Nephron progenitor cell (in vitro differentiated cells): ENCODE data around the gene NR2F6.

Experiments used
- DNase-seq: peaks from one replicate; pipeline ENCODE4 v3.0.0; 2021
- H3K27ac Mint-ChIP-seq: 2 replicates; pipeline ENCODE4 v1.8.0; 2021; ENCODE audit warnings: mild to moderate bottlenecking, moderate library complexity, mixed read lengths
- H3K27me3 Mint-ChIP-seq: 2 replicates; pipeline ENCODE4 v1.8.0; 2021; ENCODE audit warnings: mild to moderate bottlenecking, low read depth, mixed read lengths; ENCODE audit not compliant: poor library complexity
- H3K36me3 Mint-ChIP-seq: 2 replicates; pipeline ENCODE4 v1.8.0; 2021; ENCODE audit warnings: low read depth, mixed read lengths
- H3K4me1 Mint-ChIP-seq: 2 replicates; pipeline ENCODE4 v1.8.0; 2021; ENCODE audit warnings: mixed read lengths
- H3K4me3 Mint-ChIP-seq: 2 replicates; pipeline ENCODE4 v1.8.0; 2021; ENCODE audit warnings: mild to moderate bottlenecking, moderate library complexity, mixed read lengths
- H3K9me3 Mint-ChIP-seq: 2 replicates; pipeline ENCODE4 v1.8.0; 2021; ENCODE audit warnings: mild to moderate bottlenecking, moderate library complexity, mixed read lengths
- TF ChIP-seq, protein P1 (sequence below): fragments of 200-600 bp; sonication (generic); IDR thresholded peaks from 2 replicates; pipeline ENCODE4 v1.5.0; 2021; ENCODE audit warnings: antibody characterized with exemption

NR2F6 gene

DNA sequence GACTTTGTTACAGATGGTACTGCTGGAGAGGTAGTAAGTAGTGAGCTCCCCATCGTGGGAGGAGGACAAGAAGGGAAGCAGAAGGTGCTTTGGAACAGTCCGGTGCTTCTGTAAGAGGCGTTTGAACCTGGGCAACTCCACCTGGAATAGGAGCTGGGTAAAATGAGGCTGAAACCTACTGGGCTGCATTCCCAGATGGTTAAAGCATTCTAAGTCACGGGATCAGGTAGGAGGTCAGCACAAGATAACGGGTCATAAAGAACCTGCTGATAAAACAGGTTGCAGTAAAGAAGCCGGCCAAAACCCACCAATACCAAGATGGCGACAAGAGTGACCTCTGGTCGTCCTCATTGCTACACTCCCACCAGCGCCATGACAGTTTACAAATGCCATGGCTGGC lies 41.0 kb upstream of the NR2F6 start:
- H3K4me1 Mint-ChIP-seq = peaks cover 9% of the 10 kb centered on the region
- no peaks in the 10 kb centered on the region for H3K9me3 Mint-ChIP-seq
- H3K4me3 Mint-ChIP-seq = no peak overlapping the region
- TF ChIP-seq, protein P1, sequence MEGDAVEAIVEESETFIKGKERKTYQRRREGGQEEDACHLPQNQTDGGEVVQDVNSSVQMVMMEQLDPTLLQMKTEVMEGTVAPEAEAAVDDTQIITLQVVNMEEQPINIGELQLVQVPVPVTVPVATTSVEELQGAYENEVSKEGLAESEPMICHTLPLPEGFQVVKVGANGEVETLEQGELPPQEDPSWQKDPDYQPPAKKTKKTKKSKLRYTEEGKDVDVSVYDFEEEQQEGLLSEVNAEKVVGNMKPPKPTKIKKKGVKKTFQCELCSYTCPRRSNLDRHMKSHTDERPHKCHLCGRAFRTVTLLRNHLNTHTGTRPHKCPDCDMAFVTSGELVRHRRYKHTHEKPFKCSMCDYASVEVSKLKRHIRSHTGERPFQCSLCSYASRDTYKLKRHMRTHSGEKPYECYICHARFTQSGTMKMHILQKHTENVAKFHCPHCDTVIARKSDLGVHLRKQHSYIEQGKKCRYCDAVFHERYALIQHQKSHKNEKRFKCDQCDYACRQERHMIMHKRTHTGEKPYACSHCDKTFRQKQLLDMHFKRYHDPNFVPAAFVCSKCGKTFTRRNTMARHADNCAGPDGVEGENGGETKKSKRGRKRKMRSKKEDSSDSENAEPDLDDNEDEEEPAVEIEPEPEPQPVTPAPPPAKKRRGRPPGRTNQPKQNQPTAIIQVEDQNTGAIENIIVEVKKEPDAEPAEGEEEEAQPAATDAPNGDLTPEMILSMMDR = no peak
- no peak for DNase-seq
- H3K27ac Mint-ChIP-seq = no peak overlapping the region
- H3K27me3 Mint-ChIP-seq = peaks cover 36% of the 10 kb centered on the region
- H3K36me3 Mint-ChIP-seq = no peaks in the 10 kb centered on the region

DNA sequence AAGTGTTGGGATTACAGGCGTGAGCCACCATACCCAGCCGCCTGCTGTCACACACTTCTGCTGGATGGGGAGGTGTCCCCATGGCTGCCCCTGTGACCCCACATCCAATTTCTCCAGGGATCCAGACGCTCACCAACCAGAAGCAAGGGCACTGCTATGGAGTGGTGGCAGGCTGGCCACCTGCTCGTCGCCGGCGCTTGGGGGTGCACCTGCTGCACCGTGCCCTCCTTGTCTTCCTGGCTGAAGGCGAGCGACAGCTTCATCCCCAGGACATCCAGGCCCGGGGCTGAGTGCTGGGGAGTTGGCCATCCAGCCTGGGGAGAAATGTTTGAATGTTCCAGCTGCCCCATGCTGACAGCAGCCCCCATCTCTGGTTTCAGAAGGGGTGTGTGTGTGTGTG lies 40.5 kb upstream of the NR2F6 start:
- TF ChIP-seq, protein P1 = no peak
- no peaks in the 10 kb centered on the region for H3K9me3 Mint-ChIP-seq
- H3K4me1 Mint-ChIP-seq = peaks cover 9% of the 10 kb centered on the region
- no peaks in the 10 kb centered on the region for H3K36me3 Mint-ChIP-seq
- H3K27me3 Mint-ChIP-seq = peaks cover 39% of the 10 kb centered on the region
- no peak overlapping the region for H3K27ac Mint-ChIP-seq
- DNase-seq = no peak
- H3K4me3 Mint-ChIP-seq = no peak overlapping the region

DNA sequence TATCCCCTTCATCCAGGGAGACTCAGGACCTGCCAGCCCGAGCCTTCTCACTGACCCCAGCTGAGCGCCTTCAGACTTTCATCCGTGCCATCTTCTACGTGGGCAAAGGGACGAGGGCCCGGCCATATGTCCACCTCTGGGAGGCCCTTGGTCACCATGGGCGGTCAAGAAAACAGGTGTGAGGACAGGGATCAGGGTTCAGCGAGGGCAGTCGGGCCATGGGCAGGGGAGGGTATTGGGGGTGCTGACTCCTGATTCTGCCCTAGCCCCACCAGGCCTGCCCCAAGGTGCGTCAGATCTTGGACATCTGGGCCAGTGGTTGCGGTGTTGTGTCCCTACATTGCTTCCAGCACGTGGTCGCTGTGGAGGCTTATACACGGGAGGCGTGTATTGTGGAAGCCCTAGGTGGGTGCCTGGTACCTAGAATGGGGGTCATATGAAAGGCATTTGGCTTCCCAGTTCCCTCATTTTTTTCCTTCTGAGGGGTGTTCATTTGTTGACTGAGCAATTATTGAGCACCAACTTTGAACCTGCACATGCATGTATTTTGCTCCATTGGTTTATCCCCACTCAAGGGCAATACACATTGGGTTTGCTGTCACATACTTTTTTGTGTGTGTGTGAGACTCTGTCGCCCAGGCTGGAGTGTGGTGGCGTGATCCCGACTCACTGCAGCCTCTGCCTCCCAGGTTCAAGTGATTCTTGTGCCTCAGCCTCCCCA lies 39.9 kb upstream of the NR2F6 start:
- Mint-ChIP-seq H3K4me1 (peaks cover 9% of the 10 kb centered on the region), H3K27me3 (peaks cover 42% of the 10 kb centered on the region), H3K4me3 (no peak overlapping the region), H3K9me3 (no peaks in the 10 kb centered on the region), H3K36me3 (no peaks in the 10 kb centered on the region), H3K27ac (no peak overlapping the region)
- DNase-seq = no peak
- TF ChIP-seq, protein P1 = no peak

DNA sequence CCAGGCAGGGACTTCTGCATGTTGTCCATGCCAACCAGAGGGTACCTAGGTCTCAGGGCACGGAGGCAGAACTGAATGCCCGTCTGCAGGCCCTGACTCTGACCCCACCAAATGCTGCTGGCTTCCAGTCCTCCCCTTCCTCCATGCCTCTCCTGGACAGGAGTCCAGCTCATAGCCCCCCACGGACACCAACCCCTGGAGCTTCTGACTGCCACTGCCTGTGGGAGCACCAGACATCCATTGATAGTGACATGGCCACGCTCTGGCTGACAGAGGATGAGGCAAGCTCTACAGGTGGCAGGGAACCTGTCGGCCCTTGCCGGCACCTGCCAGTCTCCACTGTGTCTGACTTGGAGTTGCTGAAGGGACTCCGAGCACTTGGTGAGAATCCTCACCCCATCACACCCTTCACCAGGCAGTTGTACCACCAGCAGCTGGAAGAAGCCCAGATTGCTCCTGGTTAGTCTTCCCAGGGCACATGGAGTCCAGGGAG lies 37.8 kb upstream of the NR2F6 start:
- peaks cover 16% of the 10 kb centered on the region for H3K36me3 Mint-ChIP-seq
- no peak overlapping the region for H3K4me3 Mint-ChIP-seq
- no peak for DNase-seq
- H3K4me1 Mint-ChIP-seq = peaks cover 9% of the 10 kb centered on the region
- no peak overlapping the region for H3K27ac Mint-ChIP-seq
- no peaks in the 10 kb centered on the region for H3K9me3 Mint-ChIP-seq
- TF ChIP-seq, protein P1 = no peak
- H3K27me3 Mint-ChIP-seq = peaks cover 38% of the 10 kb centered on the region

DNA sequence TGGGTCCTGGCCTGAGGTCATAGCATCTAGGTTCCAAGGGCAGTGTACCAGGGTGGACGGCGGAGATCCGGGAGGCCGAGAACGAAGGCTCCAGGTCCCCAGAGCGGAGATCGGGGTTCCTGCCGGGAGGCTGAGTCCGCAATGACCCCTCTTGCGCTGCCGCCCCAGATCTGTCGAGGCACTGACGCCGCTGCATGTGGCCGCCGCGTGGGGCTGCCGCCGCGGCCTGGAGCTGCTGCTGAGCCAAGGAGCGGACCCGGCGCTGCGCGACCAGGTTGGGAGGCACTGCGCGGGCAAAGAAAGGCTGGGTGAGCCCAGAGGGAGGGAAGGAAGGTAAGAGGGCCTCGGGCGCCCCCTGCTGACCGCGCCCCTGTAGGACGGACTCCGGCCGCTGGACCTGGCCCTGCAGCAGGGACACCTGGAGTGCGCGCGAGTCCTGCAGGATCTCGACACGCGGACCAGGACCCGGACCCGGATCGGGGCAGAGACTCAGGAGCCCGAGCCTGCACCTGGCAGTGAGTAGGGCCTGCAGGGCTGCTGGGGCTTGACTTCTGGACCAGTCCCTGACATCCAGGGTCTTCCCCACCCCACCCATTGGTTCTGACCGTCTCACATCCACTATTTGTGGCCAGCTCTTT lies 36.9 kb upstream of the NR2F6 start:
- DNase-seq = peak; percentile 93
- Mint-ChIP-seq H3K9me3 (no peaks in the 10 kb centered on the region), H3K36me3 (peaks cover 20% of the 10 kb centered on the region), H3K4me3 (peak overlapping the region; percentile 76), H3K27me3 (peaks cover 38% of the 10 kb centered on the region), H3K4me1 (peaks cover 5% of the 10 kb centered on the region), H3K27ac (no peak overlapping the region)
- TF ChIP-seq, protein P1 = peak; percentile 93
